Naive thymus-derived CD8-positive, alpha-beta T cell (primary cell): ENCODE measurements around the gene ZFP69B. TPM values are rescaled to one million over a fixed set of nuclear protein-coding genes. Genes with fewer than 3 reads are reported as not detected.

ENCODE experiments used
- ATAC-seq, 2 donors: fragments of 150-1000 bp; cut with Tn5 transposase in 1 of 2; sonication (Bioruptor Pico), chemical (Tn5 transposase) in 1 of 2; 1 replicate in 1 of 2; 2 replicates in 1 of 2; pipeline ENCODE4 v1.10.0; 2021; ENCODE audit warnings: mild to moderate bottlenecking in 2 of 2, moderate library complexity in 2 of 2
- POLR2A ChIA-PET: fragments of 350-600 bp; sonication (Branson Sonifier 250); formaldehyde crosslinking; loops from one replicate; lab custom pipeline; 2021; ENCODE audit warnings: antibody characterized with exemption; lab: Charles Lee
- DNase-seq, 10 donors: peaks; one replicate each; pipeline versions ENCODE4 v3.0.0 to v3.0.0-alpha.2; 2020 to 2022
- H3K27ac Mint-ChIP-seq, 10 donors: one replicate each; pipeline ENCODE4 v1.8.0; 2020 to 2022; ENCODE audit warnings: mild to moderate bottlenecking in 10 of 10, mixed read lengths in 10 of 10, moderate library complexity in 4 of 10, inconsistent platforms in 1 of 10
- H3K27me3 Mint-ChIP-seq, 5 donors: one replicate each; pipeline ENCODE4 v1.8.0; 2021 to 2022; ENCODE audit warnings: mixed read lengths in 5 of 5
- H3K36me3 Mint-ChIP-seq, 3 donors: one replicate each; pipeline ENCODE4 v1.8.0; 2020 to 2022; ENCODE audit warnings: mixed read lengths in 3 of 3, mild to moderate bottlenecking in 2 of 3, inconsistent platforms in 1 of 3
- H3K4me1 Mint-ChIP-seq, 4 donors: one replicate each; pipeline ENCODE4 v1.8.0; 2021 to 2022; ENCODE audit warnings: mixed read lengths in 4 of 4
- H3K4me3 Mint-ChIP-seq, 10 donors: one replicate each; pipeline ENCODE4 v1.8.0; 2020 to 2022; ENCODE audit warnings: mild to moderate bottlenecking in 10 of 10, mixed read lengths in 10 of 10, moderate library complexity in 6 of 10, inconsistent platforms in 1 of 10
- H3K9me3 Mint-ChIP-seq, 9 donors: one replicate each; pipeline ENCODE4 v1.8.0; 2020 to 2022; ENCODE audit warnings: mixed read lengths in 9 of 9, mild to moderate bottlenecking in 3 of 9, inconsistent platforms in 1 of 9, moderate library complexity in 1 of 9
- polyA plus RNA-seq, 3 donors: library from polyadenylated mRNA; unstranded; fragments of 300-500 nt; fragmentation: Illumina TruSeq; gene quantifications; one replicate each; pipeline ENCODE4 v1.2.3, GENCODE V29; 2021
- total RNA-seq, 8 experiments: library from RNA in 2 of 8; stranded (reverse) in 2 of 8; gene quantifications; one replicate each; pipeline ENCODE4 v1.2.3 and lab custom pipeline; 2021 to 2026

ZFP69B gene
- 10 to 100 TPM; 12.8 to 13.0 TPM for total RNA-seq
- 1 to 10 TPM; 1.9 to 4.4 (median 4.3) TPM for polyA plus RNA-seq
- total RNA-seq (lab: John Stamatoyannopoulos, UW): 3.4 to 28.9 (median 18.2) reads per million in 6 experiments

DNA sequence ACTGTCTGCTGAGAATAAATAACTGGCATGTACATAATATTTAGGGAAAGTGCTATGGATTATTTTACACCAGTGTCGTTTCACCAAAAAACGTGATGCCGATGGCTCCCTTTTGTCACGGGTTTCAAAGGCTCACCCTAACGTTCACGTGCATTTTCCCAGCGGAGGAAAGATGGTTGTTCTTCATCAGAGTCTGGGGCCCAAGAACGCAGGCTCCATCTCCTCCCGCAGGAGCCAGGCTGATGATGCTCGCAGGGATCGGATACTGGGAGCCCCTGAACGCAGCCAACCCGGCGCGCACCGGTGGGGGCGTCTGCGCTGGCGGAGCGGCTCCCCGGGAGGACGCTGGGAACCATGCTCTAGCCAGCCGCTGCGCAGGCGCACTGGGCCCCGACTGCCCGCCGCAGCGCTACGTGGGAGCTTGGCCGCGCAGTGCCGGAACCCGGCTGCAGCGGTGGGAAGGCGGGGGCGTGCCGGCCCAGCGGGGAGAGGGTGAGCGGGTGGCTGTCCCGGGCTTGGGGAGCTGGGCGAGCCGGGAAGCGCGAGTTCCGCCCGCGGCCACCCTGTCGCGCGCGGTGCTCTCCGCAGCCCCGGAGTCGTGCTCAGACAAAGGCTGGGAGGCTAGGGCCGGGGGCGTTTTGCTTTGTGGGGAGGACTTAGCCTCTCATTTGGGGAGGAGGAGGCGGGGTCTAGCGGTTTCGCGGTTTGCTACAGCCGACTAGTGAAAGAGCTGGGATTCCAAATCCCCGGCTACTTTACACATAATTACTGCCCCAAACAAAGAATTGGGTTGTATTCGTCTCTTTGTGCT, at the start of gene ZFP69B:
TSS of gene ZFP69B (plus strand) at position 793 of the 811 bp plus-strand sequence. CDS start 486 bp downstream, outside the sequence.
- peak within 1 kb of the TSS; percentile 89 to 96 (median 94) for H3K4me3 Mint-ChIP-seq
- peak; percentile 77 to 81 for ATAC-seq
- DNase-seq: peak; percentile 74 to 89 (median 85)
- peaks cover 13 to 31% (median 20%) of the 10 kb centered on the region in 4 donors for H3K4me1 Mint-ChIP-seq
- POLR2A ChIA-PET: interaction anchor here (0.9 to 2.1 kb wide), 6 partner anchors 28 to 554 kb away, joined by 3 to 14 read pairs (median 5); partner anchors contain the start of genes EXO5, ZFP69 and ZNF684
- H3K27me3 Mint-ChIP-seq: no peaks in the 10 kb centered on the region
- H3K36me3 Mint-ChIP-seq: peaks cover 26 to 44% (median 44%) of the 10 kb centered on the region in 3 donors
- peak within 1 kb of the TSS; percentile 88 to 97 (median 94) for H3K27ac Mint-ChIP-seq
- peaks cover 8 to 52% (median 38%) of the 10 kb centered on the region in 9 donors for H3K9me3 Mint-ChIP-seq

- POLR2A ChIA-PET: interaction anchor here (1.2 to 5.0 kb wide), 4 partner anchors 12 to 28 kb away, joined by 4 to 31 read pairs (median 24); partner anchors contain the start of gene SMAP2
- Mint-ChIP-seq H3K27me3 (no peaks in the 10 kb centered on the region), H3K9me3 (no peaks in the 10 kb centered on the region), H3K27ac (peak overlapping the region; percentile 87 to 99 (median 96)), H3K36me3 (peaks cover 6 to 41% (median 13%) of the 10 kb centered on the region in 3 donors), H3K4me3 (peak overlapping the region in 9 of 10 donors; percentile 30 to 83 (median 63)), H3K4me1 (peaks cover 36 to 93% (median 83%) of the 10 kb centered on the region in 4 donors)
- DNase-seq (no peak), ATAC-seq (no peak)
Observed at GRCh38 chr1:40401473-40402201, 48.6 kb upstream of the ZFP69B start.

- Mint-ChIP-seq H3K27ac (peak overlapping the region; percentile 87 to 99 (median 96)), H3K27me3 (no peaks in the 10 kb centered on the region), H3K4me1 (peaks cover 28 to 81% (median 72%) of the 10 kb centered on the region in 4 donors), H3K36me3 (peaks cover 6 to 51% (median 8%) of the 10 kb centered on the region in 3 donors), H3K4me3 (peak overlapping the region; percentile 12 to 83 (median 65)), H3K9me3 (no peaks in the 10 kb centered on the region)
- ATAC-seq (peak; percentile 73 to 90), DNase-seq (peak in 8 of 10 donors; percentile 36 to 86 (median 54))
- POLR2A ChIA-PET: interaction anchor here (0.5 to 3.3 kb wide), 9 partner anchors 13 to 252 kb away, joined by 3 to 50 read pairs (median 7); partner anchors contain the start of gene SMAP2
Observed at GRCh38 chr1:40404670-40405462, 45.4 kb upstream of the ZFP69B start.

DNA sequence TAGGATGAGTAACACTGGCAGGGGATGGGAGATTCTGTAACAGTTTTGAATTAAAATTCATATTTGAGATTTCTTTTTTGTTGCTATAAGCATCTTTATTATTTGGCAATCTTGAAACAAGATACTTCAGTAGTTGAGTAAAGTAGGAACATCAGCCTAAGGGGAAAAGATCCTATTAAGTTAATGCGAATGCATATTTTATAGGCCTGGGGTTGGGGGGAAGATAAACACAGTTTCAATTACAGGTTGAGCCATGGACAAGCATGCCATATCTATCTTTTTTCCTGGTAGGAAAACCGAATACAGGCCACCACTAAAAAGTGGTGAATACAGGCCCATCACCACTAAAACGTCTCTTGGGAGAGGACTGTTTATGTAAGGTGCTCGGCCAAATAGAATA, 44.5 kb upstream of the ZFP69B start:
- no peak for DNase-seq
- peaks cover 0 to 59% (median 5%) of the 10 kb centered on the region in 3 donors for H3K36me3 Mint-ChIP-seq
- POLR2A ChIA-PET: interaction anchor here (1.1 to 2.8 kb wide), 5 partner anchors 16 to 253 kb away, joined by 4 to 13 read pairs (median 7); partner anchors contain the start of gene SMAP2
- ATAC-seq: no peak
- H3K27ac Mint-ChIP-seq: peak overlapping the region; percentile 87 to 99 (median 96)
- H3K4me1 Mint-ChIP-seq: peaks cover 21 to 75% (median 65%) of the 10 kb centered on the region in 4 donors
- H3K9me3 Mint-ChIP-seq: no peaks in the 10 kb centered on the region
- no peaks in the 10 kb centered on the region for H3K27me3 Mint-ChIP-seq
- peak overlapping the region in 2 of 10 donors; percentile 31 to 38 for H3K4me3 Mint-ChIP-seq

DNA sequence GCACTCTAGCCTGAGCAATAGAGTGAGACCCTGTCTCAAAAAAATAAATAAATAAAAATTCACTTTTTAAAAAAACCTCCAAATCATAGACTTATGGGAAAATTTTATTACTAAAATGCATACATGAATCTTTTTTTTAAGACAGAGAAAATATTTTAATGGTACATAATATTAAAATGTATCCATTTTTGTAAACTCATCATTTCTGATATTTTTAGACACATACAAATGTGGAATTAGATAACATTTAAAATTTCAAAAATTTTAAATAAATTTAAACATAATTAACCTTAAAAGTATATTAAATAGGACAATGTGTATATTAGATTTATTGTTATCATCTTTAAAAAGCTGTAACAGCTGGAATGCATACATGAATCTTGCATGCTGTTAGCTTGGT, 42.8 kb upstream of the ZFP69B start:
- Mint-ChIP-seq H3K27ac (peak overlapping the region in 3 of 10 donors; percentile 38 to 82 (median 70)), H3K4me3 (no peak overlapping the region), H3K4me1 (peaks cover 16 to 70% (median 57%) of the 10 kb centered on the region in 4 donors), H3K27me3 (no peaks in the 10 kb centered on the region), H3K9me3 (no peaks in the 10 kb centered on the region), H3K36me3 (peaks cover 0 to 69% (median 8%) of the 10 kb centered on the region in 3 donors)
- ATAC-seq (no peak), DNase-seq (no peak)
- POLR2A ChIA-PET: interaction anchor here (1.1 to 2.0 kb wide), 2 partner anchors 22 to 33 kb away, joined by 4 to 7 read pairs; partner anchors contain the start of gene SMAP2

DNA sequence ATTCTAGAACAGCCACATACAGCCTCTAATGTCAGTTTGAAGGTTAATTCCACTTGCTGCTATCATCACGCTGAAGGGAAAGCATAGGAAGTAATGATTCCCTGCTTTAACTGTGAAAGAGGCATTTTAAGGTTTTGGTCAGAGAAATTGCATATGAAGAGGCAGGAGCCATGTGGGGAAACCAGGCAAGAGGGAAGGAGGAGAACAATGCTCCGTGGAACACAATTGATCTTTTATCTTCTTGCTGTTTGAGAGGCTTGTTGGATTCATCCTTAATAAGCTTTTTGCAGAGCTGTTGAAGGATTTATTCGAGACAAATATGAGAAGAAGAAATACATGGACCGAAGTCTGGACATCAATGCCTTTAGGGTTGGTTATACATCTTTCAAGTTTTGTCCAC, 40.8 kb upstream of the ZFP69B start:
- peaks cover 27 to 70% (median 56%) of the 10 kb centered on the region in 4 donors for H3K4me1 Mint-ChIP-seq
- H3K36me3 Mint-ChIP-seq: peaks cover 0 to 85% (median 18%) of the 10 kb centered on the region in 3 donors
- H3K27ac Mint-ChIP-seq: peak overlapping the region in 7 of 10 donors; percentile 38 to 90 (median 79)

DNA sequence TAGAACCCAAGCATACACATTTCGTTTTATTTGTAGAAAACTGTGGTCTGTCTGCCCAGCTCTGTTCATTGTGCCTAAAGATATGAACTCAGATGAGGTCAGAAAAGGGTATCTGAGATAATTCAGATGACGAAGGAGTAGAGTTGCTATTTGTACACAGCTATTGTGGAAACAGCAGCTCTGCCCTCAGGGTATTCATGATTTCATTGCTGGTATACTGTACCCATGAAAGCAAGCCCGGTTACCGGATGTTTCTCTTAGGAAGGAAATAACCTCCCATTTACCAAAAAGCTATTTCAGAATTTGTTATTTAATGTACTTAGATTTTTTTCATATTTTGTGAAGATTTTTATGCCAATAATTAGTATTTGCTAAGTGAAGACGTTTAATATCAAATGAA, 39.0 kb upstream of the ZFP69B start:
- Mint-ChIP-seq H3K27me3 (no peaks in the 10 kb centered on the region), H3K36me3 (peaks cover 5 to 93% (median 29%) of the 10 kb centered on the region in 3 donors), H3K27ac (peak overlapping the region; percentile 5 to 85 (median 60)), H3K4me3 (no peak overlapping the region), H3K9me3 (no peaks in the 10 kb centered on the region), H3K4me1 (peaks cover 27 to 67% (median 53%) of the 10 kb centered on the region in 4 donors)
- ATAC-seq: peak in 1 of 2 donors; percentile 33
- POLR2A ChIA-PET: interaction anchor here (0.7 to 0.9 kb wide), 2 partner anchors 30 to 37 kb away, joined by 3 read pairs; no protein-coding TSS in a partner anchor
- no peak for DNase-seq

More for the DNA sequence above, 40.8 kb upstream of the ZFP69B start:
- POLR2A ChIA-PET: interaction anchor here (0.6 kb wide), 1 partner anchor 30 kb away, joined by 3 read pairs; no protein-coding TSS in a partner anchor
- DNase-seq (no peak), ATAC-seq (no peak)
- Mint-ChIP-seq H3K9me3 (no peaks in the 10 kb centered on the region), H3K27me3 (no peaks in the 10 kb centered on the region), H3K4me3 (no peak overlapping the region)

GRCh38 chr1:40411843-40412242, 38.4 kb upstream of the ZFP69B start:
- Mint-ChIP-seq H3K36me3 (peaks cover 5 to 93% (median 34%) of the 10 kb centered on the region in 3 donors), H3K4me3 (no peak overlapping the region), H3K4me1 (peaks cover 26 to 63% (median 51%) of the 10 kb centered on the region in 4 donors), H3K9me3 (no peaks in the 10 kb centered on the region), H3K27ac (peak overlapping the region; percentile 12 to 97 (median 90)), H3K27me3 (no peaks in the 10 kb centered on the region)
- DNase-seq: no peak
- POLR2A ChIA-PET: interaction anchor here (0.9 kb wide), 1 partner anchor 38 kb away, joined by 3 read pairs; no protein-coding TSS in a partner anchor
- no peak for ATAC-seq

- Mint-ChIP-seq H3K9me3 (no peaks in the 10 kb centered on the region), H3K27ac (peak overlapping the region; percentile 88 to 97 (median 93)), H3K27me3 (no peaks in the 10 kb centered on the region), H3K36me3 (peaks cover 18 to 98% (median 49%) of the 10 kb centered on the region in 3 donors), H3K4me1 (peaks cover 31 to 63% (median 51%) of the 10 kb centered on the region in 4 donors), H3K4me3 (peak overlapping the region; percentile 20 to 72 (median 48))
- DNase-seq: peak in 2 of 10 donors; percentile 57 to 65
- ATAC-seq: peak; percentile 75 to 78
- POLR2A ChIA-PET: interaction anchor here (0.5 to 1.1 kb wide), 2 partner anchors 41 to 258 kb away, joined by 3 to 4 read pairs; partner anchors contain the start of gene SMAP2
Observed at GRCh38 chr1:40413527-40414252, 36.6 kb upstream of the ZFP69B start.

GRCh38 chr1:40414331-40414730, 35.9 kb upstream of the ZFP69B start:
- Mint-ChIP-seq H3K9me3 (peaks cover 0 to under 1% (median 0%) of the 10 kb centered on the region in 9 donors), H3K27ac (peak overlapping the region; percentile 88 to 97 (median 93)), H3K4me1 (peaks cover 33 to 62% (median 50%) of the 10 kb centered on the region in 4 donors), H3K27me3 (no peaks in the 10 kb centered on the region), H3K36me3 (peaks cover 21 to 98% (median 50%) of the 10 kb centered on the region in 3 donors), H3K4me3 (peak overlapping the region in 9 of 10 donors; percentile 20 to 79 (median 48))
- DNase-seq: peak in 4 of 10 donors; percentile 28 to 58 (median 50)
- peak; percentile 75 to 79 for ATAC-seq
- POLR2A ChIA-PET: interaction anchor here (0.5 to 1.1 kb wide), 3 partner anchors 41 to 258 kb away, joined by 3 to 4 read pairs (median 3); partner anchors contain the start of gene SMAP2
